OCI-LY3 (cell line): ENCODE results near the gene MDFIC.
A peak's percentile ranks its signal among the peaks of the same experiment; 100 is the strongest.

Experiments used
- H2AFZ ChIP-seq: fragments of 200-600, 300-600 bp; shearing (Covaris generic); 2 replicates; pipeline ENCODE4 v1.6.0; 2014; ENCODE audit warnings: antibody characterized with exemption, low read depth, low read length
- H3K27ac ChIP-seq: fragments of 200-600, 300-600 bp; sonication (generic); 2 replicates; pipeline ENCODE4 v1.5.1; 2014; ENCODE audit warnings: mild to moderate bottlenecking, low read length, moderate library complexity, mixed read lengths
- H3K27me3 ChIP-seq: fragments of 200-600, 300-600 bp; sonication (generic); 2 replicates; pipeline ENCODE4 v1.6.1; 2014; ENCODE audit warnings: low read depth, low read length, mixed read lengths
- H3K36me3 ChIP-seq: fragments of 200-600, 300-600 bp; sonication (generic); replicated peaks from 2 replicates; pipeline ENCODE3; 2014; ENCODE audit warnings: low read depth, low read length, mixed read lengths
- H3K4me1 ChIP-seq: fragments of 300-600, 200-600 bp; sonication (generic); 2 replicates; pipeline ENCODE4 v1.6.1; 2014; ENCODE audit warnings: low read length, mixed read lengths
- H3K4me2 ChIP-seq: fragments of 200-600, 300-600 bp; sonication (generic); 2 replicates; pipeline ENCODE4 v1.6.1; 2014; ENCODE audit warnings: low read length, mixed read lengths
- H3K4me3 ChIP-seq: fragments of 300-600, 200-600 bp; sonication (generic); 2 replicates; pipeline ENCODE4 v1.5.1; 2014; ENCODE audit warnings: antibody characterized with exemption, mild to moderate bottlenecking, low read length, moderate library complexity
- H3K79me2 ChIP-seq: fragments of 300-600, 200-600 bp; shearing (Covaris generic); 2 replicates; pipeline ENCODE4 v1.6.1; 2014; ENCODE audit warnings: mild to moderate bottlenecking, low read length, mixed read lengths
- H3K9ac ChIP-seq: fragments of 300-600, 200-600 bp; shearing (Covaris generic); 2 replicates; pipeline ENCODE4 v1.6.0; 2014; ENCODE audit warnings: mild to moderate bottlenecking, low read length, moderate library complexity
- H3K9me3 ChIP-seq: fragments of 200-600, 300-600 bp; shearing (Covaris generic); 2 replicates; pipeline ENCODE4 v1.6.1; 2014; ENCODE audit warnings: low read length, mixed read lengths; ENCODE audit not compliant: insufficient read depth
- H4K20me1 ChIP-seq: fragments of 200-600, 300-600 bp; sonication (generic); 2 replicates; pipeline ENCODE4 v1.6.1; 2016; ENCODE audit warnings: low read length, mixed read lengths; ENCODE audit not compliant: insufficient read depth
- EZH2phosphoT487 ChIP-seq: fragments of 200-600 bp; shearing (Covaris generic); IDR thresholded peaks from 2 replicates; pipeline ENCODE4 v1.6.1; 2018; ENCODE audit warnings: antibody characterized with exemption, mixed run types, low read depth
- TF ChIP-seq, protein P1 (sequence below): fragments of 200-600, 300-600 bp; sonication (generic); IDR thresholded peaks from 2 replicates; pipeline ENCODE4 v1.5.1; 2014; ENCODE audit warnings: antibody characterized with exemption, low read length, low read depth

Gene MDFIC

DNA sequence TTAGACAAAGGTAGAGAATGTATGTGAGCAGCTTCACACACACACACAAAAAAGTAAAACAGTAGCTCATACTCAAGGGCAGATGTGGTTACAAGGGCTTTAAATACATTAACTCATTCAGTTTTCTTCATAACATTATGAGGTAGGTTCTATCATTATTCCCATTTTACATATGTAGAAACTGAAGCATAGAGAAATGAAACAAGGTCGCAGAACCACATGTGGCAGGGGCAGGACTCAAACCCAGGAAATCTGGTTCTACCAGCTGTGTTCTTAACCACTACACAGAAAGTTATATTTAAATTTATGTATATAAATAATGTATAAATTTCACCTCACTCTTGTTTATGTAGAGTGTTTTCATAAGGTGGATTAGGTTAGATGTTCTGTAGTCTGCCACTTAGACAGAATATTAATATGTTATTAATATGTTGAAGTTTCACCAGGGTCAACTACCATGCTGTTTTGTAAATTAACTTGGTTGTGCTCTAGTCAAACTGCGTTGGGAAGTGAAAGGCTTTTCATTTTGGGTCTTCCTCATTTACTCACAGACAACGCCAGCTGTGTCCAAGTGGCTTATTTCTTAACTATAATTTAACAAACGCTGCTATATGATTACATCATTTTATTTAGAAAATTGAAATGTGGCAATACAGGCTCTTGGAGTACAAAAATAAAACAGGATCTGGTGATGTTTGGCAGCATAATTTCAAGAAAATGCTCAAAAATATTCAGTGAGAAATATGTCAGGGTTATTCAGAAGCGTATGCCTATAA is 138.4 kb downstream of the MDFIC start:
- peak overlapping the region; percentile 74 for H3K4me2 ChIP-seq
- TF ChIP-seq EZH2phosphoT487 = no peak
- TF ChIP-seq, protein P1, sequence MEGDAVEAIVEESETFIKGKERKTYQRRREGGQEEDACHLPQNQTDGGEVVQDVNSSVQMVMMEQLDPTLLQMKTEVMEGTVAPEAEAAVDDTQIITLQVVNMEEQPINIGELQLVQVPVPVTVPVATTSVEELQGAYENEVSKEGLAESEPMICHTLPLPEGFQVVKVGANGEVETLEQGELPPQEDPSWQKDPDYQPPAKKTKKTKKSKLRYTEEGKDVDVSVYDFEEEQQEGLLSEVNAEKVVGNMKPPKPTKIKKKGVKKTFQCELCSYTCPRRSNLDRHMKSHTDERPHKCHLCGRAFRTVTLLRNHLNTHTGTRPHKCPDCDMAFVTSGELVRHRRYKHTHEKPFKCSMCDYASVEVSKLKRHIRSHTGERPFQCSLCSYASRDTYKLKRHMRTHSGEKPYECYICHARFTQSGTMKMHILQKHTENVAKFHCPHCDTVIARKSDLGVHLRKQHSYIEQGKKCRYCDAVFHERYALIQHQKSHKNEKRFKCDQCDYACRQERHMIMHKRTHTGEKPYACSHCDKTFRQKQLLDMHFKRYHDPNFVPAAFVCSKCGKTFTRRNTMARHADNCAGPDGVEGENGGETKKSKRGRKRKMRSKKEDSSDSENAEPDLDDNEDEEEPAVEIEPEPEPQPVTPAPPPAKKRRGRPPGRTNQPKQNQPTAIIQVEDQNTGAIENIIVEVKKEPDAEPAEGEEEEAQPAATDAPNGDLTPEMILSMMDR = no peak

DNA sequence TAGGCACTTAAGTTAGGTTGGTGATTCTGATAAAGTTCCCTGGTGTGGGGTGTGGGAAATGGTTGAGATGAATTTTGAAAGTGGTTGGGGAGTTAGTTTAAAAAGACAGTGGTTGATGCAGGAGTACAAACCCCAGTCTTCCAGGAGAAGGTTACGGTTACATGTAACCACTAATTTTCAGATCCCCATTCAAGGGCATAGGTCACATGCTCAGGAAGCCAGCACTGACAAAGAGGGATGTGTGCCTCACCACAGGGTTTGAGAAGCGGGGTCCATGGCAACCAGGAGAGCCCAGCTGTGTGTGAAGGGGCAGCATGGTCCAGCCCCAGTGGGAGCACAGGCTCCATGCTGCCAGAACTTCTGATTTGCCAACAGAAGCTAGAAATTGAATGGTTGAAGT is 144.2 kb downstream of the MDFIC start:
- H3K79me2 ChIP-seq = no peaks in the 10 kb centered on the region
- H3K4me2 ChIP-seq = peak overlapping the region; percentile 94
- H4K20me1 ChIP-seq = no peaks in the 10 kb centered on the region
- peak overlapping the region; percentile 97 for H3K27ac ChIP-seq
- H3K9ac ChIP-seq = peak overlapping the region; percentile 74
- H3K4me1 ChIP-seq = peaks cover 53% of the 10 kb centered on the region
- H3K4me3 ChIP-seq = peak overlapping the region; percentile 66
- no peaks in the 10 kb centered on the region for H3K36me3 ChIP-seq
- H2AFZ ChIP-seq = peak overlapping the region; percentile 6
- H3K9me3 ChIP-seq = no peaks in the 10 kb centered on the region
- no peaks in the 10 kb centered on the region for H3K27me3 ChIP-seq
- TF ChIP-seq, protein P1 = no peak
- TF ChIP-seq EZH2phosphoT487 = no peak

More for the DNA sequence above, 138.4 kb downstream of the MDFIC start:
- Histone ChIP-seq H3K4me3 (peak overlapping the region; percentile 32), H3K36me3 (no peaks in the 10 kb centered on the region), H3K9ac (peak overlapping the region; percentile 67), H3K27ac (peak overlapping the region; percentile 94), H4K20me1 (no peaks in the 10 kb centered on the region), H3K27me3 (no peaks in the 10 kb centered on the region), H3K79me2 (no peaks in the 10 kb centered on the region), H2AFZ (peak overlapping the region; percentile 50; the same call in 1 of the 2 replicates), H3K4me1 (peaks cover 62% of the 10 kb centered on the region), H3K9me3 (no peaks in the 10 kb centered on the region)

DNA sequence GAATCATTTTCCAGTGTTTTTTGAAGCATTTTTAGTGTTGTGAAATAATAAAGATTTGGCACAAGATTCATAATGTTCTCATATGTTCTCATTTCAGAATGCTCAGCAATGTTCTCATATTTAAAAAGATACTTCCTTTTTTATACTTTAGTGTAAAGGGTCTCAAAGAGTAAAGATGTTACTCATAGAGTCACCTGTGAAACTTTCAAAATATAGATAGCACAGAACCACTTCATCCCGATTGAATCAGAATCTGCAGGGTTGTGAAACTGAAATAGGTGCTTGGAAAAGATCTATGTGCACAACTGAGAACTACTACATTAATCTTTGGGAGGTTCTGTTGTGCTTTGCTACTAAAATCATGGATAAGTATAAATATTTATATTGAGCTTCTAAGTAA is 144.7 kb downstream of the MDFIC start:
- peaks cover 47% of the 10 kb centered on the region for H3K4me1 ChIP-seq
- H4K20me1 ChIP-seq = no peaks in the 10 kb centered on the region
- H3K27me3 ChIP-seq = no peaks in the 10 kb centered on the region
- no peak overlapping the region for H2AFZ ChIP-seq
- peak overlapping the region; percentile 94 for H3K4me2 ChIP-seq
- no peaks in the 10 kb centered on the region for H3K36me3 ChIP-seq
- peak overlapping the region; percentile 74 for H3K9ac ChIP-seq
- H3K9me3 ChIP-seq = no peaks in the 10 kb centered on the region
- TF ChIP-seq, protein P1 = no peak
- TF ChIP-seq EZH2phosphoT487 = no peak
- peak overlapping the region; percentile 97 for H3K27ac ChIP-seq
- H3K79me2 ChIP-seq = no peaks in the 10 kb centered on the region
- peak overlapping the region; percentile 66 for H3K4me3 ChIP-seq

DNA sequence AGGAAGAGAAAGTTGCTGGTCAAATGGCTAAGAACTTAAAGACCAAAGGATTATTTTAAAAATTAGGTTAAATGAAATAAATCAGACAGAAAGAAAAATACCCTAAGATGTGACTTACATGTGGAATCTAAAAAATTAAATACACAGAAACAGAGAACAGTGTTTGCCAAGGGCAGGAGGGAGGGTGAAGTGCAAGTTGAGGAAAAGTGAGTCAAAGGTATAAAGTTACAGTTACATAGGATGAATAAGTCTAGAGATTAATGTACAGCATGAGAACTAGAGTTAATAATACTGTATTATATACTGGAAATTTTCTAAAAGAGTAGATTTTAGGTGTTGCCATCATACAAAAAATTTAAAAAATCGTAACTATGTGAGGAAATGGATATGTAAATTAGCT is 146.3 kb downstream of the MDFIC start:
- no peak for TF ChIP-seq EZH2phosphoT487
- TF ChIP-seq, protein P1 = no peak
- Histone ChIP-seq H4K20me1 (no peaks in the 10 kb centered on the region), H3K36me3 (no peaks in the 10 kb centered on the region), H3K27ac (no peak overlapping the region), H3K9me3 (no peaks in the 10 kb centered on the region), H2AFZ (no peak overlapping the region), H3K4me3 (no peak overlapping the region), H3K4me2 (no peak overlapping the region), H3K27me3 (no peaks in the 10 kb centered on the region), H3K79me2 (no peaks in the 10 kb centered on the region), H3K4me1 (peaks cover 45% of the 10 kb centered on the region), H3K9ac (no peak overlapping the region)
